Aorta (tissue), 5 donors: ENCODE measurements around the gene MAPKAPK5. TPM values are rescaled to one million over a fixed set of nuclear protein-coding genes. Genes with fewer than 3 reads are reported as not detected.

Experiments used
- ATAC-seq: fragments of 200-7000 bp; cut with Tn5 transposase; one replicate; pipeline ENCODE4 v1.9.1; 2022; ENCODE audit warnings: moderate library complexity; ENCODE audit not compliant: low FRiP score
- DNase-seq, 2 donors: peaks; one replicate each; pipeline ENCODE4 v3.0.0-alpha.2; 2020
- H3K27ac ChIP-seq, 2 donors: one replicate each; pipeline ENCODE4 v1.5.1; 2013; ENCODE audit warnings: low read length in 2 of 2, mild to moderate bottlenecking in 2 of 2, moderate library complexity in 2 of 2, control low read depth in 1 of 2, inconsistent platforms in 1 of 2, low read depth in 1 of 2
- H3K27me3 ChIP-seq, 2 donors: one replicate each; pipeline ENCODE4 v1.6.1; 2013; ENCODE audit warnings: control low read depth in 1 of 2, low read length in 1 of 2, mild to moderate bottlenecking in 1 of 2, moderate library complexity in 1 of 2; ENCODE audit not compliant: insufficient read depth in 2 of 2, control insufficient read depth in 1 of 2
- H3K36me3 ChIP-seq, 2 donors: one replicate each; pipeline ENCODE4 v1.6.1; 2013; ENCODE audit warnings: control low read depth in 1 of 2, low read length in 1 of 2, mild to moderate bottlenecking in 1 of 2; ENCODE audit not compliant: insufficient read depth in 2 of 2, control insufficient read depth in 1 of 2
- H3K4me1 ChIP-seq, 2 donors: one replicate each; pipeline ENCODE4 v1.6.1; 2013; ENCODE audit warnings: low read length in 2 of 2, control low read depth in 1 of 2, mild to moderate bottlenecking in 1 of 2, moderate library complexity in 1 of 2; ENCODE audit not compliant: insufficient read depth in 2 of 2, control insufficient read depth in 1 of 2
- H3K4me3 ChIP-seq, 2 donors: one replicate each; pipeline ENCODE4 v1.5.1; 2013; ENCODE audit warnings: low read length in 2 of 2, control low read depth in 1 of 2, mild to moderate bottlenecking in 1 of 2
- H3K9me3 ChIP-seq: one replicate; pipeline ENCODE4 v1.6.1; 2013; ENCODE audit warnings: mild to moderate bottlenecking, low read length; ENCODE audit not compliant: control insufficient read depth
- WGBS, 2 donors: extraction: QIAGEN DNeasy Blood & Tissue Kit; methylation state at CpG; one replicate each; pipeline ENCODE4 v1.1.7; 2013; 5-methylcytosine and 5-hydroxymethylcytosine counted together
- intact Hi-C, 2 donors: fragments of 100-400 bp; cut with DNase I; formaldehyde crosslinking; loops; one replicate each; pipeline versions ENCODE4 v1.14.2 to v1.15.0; 2022
- polyA plus RNA-seq, 2 donors: library from polyadenylated mRNA; stranded (reverse); fragments of 200-250 nt; gene quantifications; one replicate each; pipeline ENCODE4 v1.2.3, GENCODE V29; 2013
- total RNA-seq, 2 donors: library from RNA; stranded (reverse); fragmentation: NEBNext Ultra II Directional; extraction: Animal tissue kit (Norgen Biotek cat#: 25700); gene quantifications; one replicate each; pipeline ENCODE4 v1.2.1, GENCODE V29; 2021
- donor health status: healthy with polysubstance abuse.
- donor health status: Bipolar disorder and iron deficiency.
- donor health status: DM: no; HTN: no; CAD: no.
- donor health status: DM: no; HTN: no; CAD: no.
- donor health status: DM: yes; HTN: yes; CAD: no.

Gene MAPKAPK5
- total and polyA plus RNA-seq, 4 donors, result 21.3 to 44.4 (median 30.9) TPM

GRCh38 chr12:111886662-111887545 lies 44.9 kb downstream of the MAPKAPK5 start:
- no peaks in the 10 kb centered on the region for H3K4me1 ChIP-seq
- 86 to 90% methylated on average over 7 of the region's 7 CpGs for WGBS, 2 donors
- no peak for ATAC-seq

GRCh38 chr12:111887926-111888745 lies 46.1 kb downstream of the MAPKAPK5 start:
- no peak for ATAC-seq
- Histone ChIP-seq H3K9me3 (no peaks in the 10 kb centered on the region), H3K36me3 (peaks cover 7 to 17% of the 10 kb centered on the region in 2 donors), H3K27me3 (no peaks in the 10 kb centered on the region), H3K4me3 (no peak overlapping the region), H3K27ac (no peak overlapping the region), H3K4me1 (no peaks in the 10 kb centered on the region)
- intact Hi-C loops, result no loop called here
- peak in 1 of 2 donors; percentile 58 for DNase-seq
- whole genome bisulfite sequencing, 2 donors, result 76 to 79% methylated on average over 11 of the region's 11 CpGs

More at GRCh38 chr12:111886662-111887545, 44.9 kb downstream of the MAPKAPK5 start:
- Histone ChIP-seq H3K9me3 (no peaks in the 10 kb centered on the region), H3K36me3 (peaks cover 4 to 17% of the 10 kb centered on the region in 2 donors), H3K27me3 (no peaks in the 10 kb centered on the region), H3K4me3 (no peak overlapping the region), H3K27ac (no peak overlapping the region)
- intact Hi-C loops, result no loop called here
- no peak for DNase-seq

- no peak for ATAC-seq
- Histone ChIP-seq H3K27me3 (no peaks in the 10 kb centered on the region), H3K36me3 (peaks cover 8 to 14% of the 10 kb centered on the region in 2 donors), H3K9me3 (no peaks in the 10 kb centered on the region), H3K27ac (no peak overlapping the region), H3K4me3 (no peak overlapping the region), H3K4me1 (no peaks in the 10 kb centered on the region)
- no peak for DNase-seq
- intact Hi-C loops, result no loop called here
- WGBS, 2 donors, result 13 to 16% methylated on average over 2 of the region's 2 CpGs
These were observed 51.3 kb downstream of the MAPKAPK5 start for GRCh38 chr12:111893287-111893686.

GRCh38 chr12:111894556-111894955 lies 52.5 kb downstream of the MAPKAPK5 start:
- no peaks in the 10 kb centered on the region for H3K27me3 ChIP-seq
- H3K4me1 ChIP-seq, result no peaks in the 10 kb centered on the region
- no peak overlapping the region for H3K27ac ChIP-seq
- DNase-seq (no peak), ATAC-seq (no peak)
- intact Hi-C loops, result no loop called here
- no peaks in the 10 kb centered on the region for H3K9me3 ChIP-seq
- no peak overlapping the region for H3K4me3 ChIP-seq
- peaks cover 8 to 12% of the 10 kb centered on the region in 2 donors for H3K36me3 ChIP-seq
- 79 to 81% methylated on average over 5 of the region's 5 CpGs for WGBS, 2 donors

- DNase-seq, result no peak
- intact Hi-C loops, result no loop called here
- peaks cover 0 to 4% of the 10 kb centered on the region in 2 donors for H3K36me3 ChIP-seq
- ATAC-seq, result no peak
- no peaks in the 10 kb centered on the region for H3K27me3 ChIP-seq
- 74 to 77% methylated on average over 4 of the region's 4 CpGs for WGBS, 2 donors
- H3K9me3 ChIP-seq, result no peaks in the 10 kb centered on the region
- no peak overlapping the region for H3K4me3 ChIP-seq
- no peaks in the 10 kb centered on the region for H3K4me1 ChIP-seq
- no peak overlapping the region for H3K27ac ChIP-seq
These were observed 59.2 kb downstream of the MAPKAPK5 start for GRCh38 chr12:111901182-111901581.

GRCh38 chr12:111904446-111904975 lies 62.5 kb downstream of the MAPKAPK5 start:
- ATAC-seq, result no peak
- no peaks in the 10 kb centered on the region for H3K9me3 ChIP-seq

GRCh38 chr12:111905502-111905901 lies 63.5 kb downstream of the MAPKAPK5 start:
- Histone ChIP-seq H3K27me3 (no peaks in the 10 kb centered on the region), H3K36me3 (no peaks in the 10 kb centered on the region), H3K4me1 (no peaks in the 10 kb centered on the region), H3K9me3 (no peaks in the 10 kb centered on the region), H3K27ac (no peak overlapping the region), H3K4me3 (no peak overlapping the region)
- DNase-seq, result no peak
- intact Hi-C loops, result no loop called here
- no peak for ATAC-seq
- WGBS, 2 donors, result 97% methylated on average over 3 of the region's 3 CpGs

More at GRCh38 chr12:111904446-111904975, 62.5 kb downstream of the MAPKAPK5 start:
- no peak overlapping the region for H3K4me3 ChIP-seq
- intact Hi-C loops, result no loop called here
- H3K4me1 ChIP-seq, result no peaks in the 10 kb centered on the region
- peaks cover 0 to 2% of the 10 kb centered on the region in 2 donors for H3K36me3 ChIP-seq
- no peak overlapping the region for H3K27ac ChIP-seq
- no peaks in the 10 kb centered on the region for H3K27me3 ChIP-seq
- DNase-seq, result no peak

GRCh38 chr12:111907740-111908139 lies 65.7 kb downstream of the MAPKAPK5 start:
- 97 to 100% methylated on average over 1 of the region's 1 CpG for WGBS, 2 donors
- Histone ChIP-seq H3K27me3 (no peaks in the 10 kb centered on the region), H3K4me3 (no peak overlapping the region), H3K36me3 (no peaks in the 10 kb centered on the region), H3K4me1 (no peaks in the 10 kb centered on the region), H3K9me3 (no peaks in the 10 kb centered on the region), H3K27ac (no peak overlapping the region)
- intact Hi-C loops, result no loop called here
- DNase-seq, result no peak
- no peak for ATAC-seq
